ENCODE measurements around the gene TRIM43.
"Not testable (repeated sequence)": the region's sequence is repeated elsewhere in the genome, so short reads cannot be mapped to it uniquely, and the experiment has no call there.

- TF ChIP-seq CTCF (IDR thresholded peaks at IDR 0.05; ENCODE audit: poor library complexity); EZH2phosphoT487 (IDR thresholded peaks at IDR 0.05; ENCODE audit: low read depth, severe bottlenecking, unreplicated experiment): not testable (repeated sequence)
These were observed 9.5 kb downstream of the TRIM43 start for GRCh38 chr2:95601301-95601700.
